Activated CD4-positive, alpha-beta memory T cell treated with anti-CD3 and anti-CD28 coated beads for 36 hours (primary cell): Measurements from ENCODE around the gene GXYLT2. TPM values are rescaled to one million over a fixed set of nuclear protein-coding genes. Genes with fewer than 3 reads are reported as not detected.

ENCODE experiments used
- CTCF ChIA-PET: fragments of 350-600 bp; sonication (Branson Sonifier 250); formaldehyde crosslinking; loops from one replicate; lab custom pipeline; 2021; ENCODE audit warnings: antibody characterized with exemption, inconsistent platforms; lab: Charles Lee
- POLR2A ChIA-PET: fragments of 350-600 bp; sonication (Branson Sonifier 250); formaldehyde crosslinking; loops from one replicate; lab custom pipeline; 2021; ENCODE audit warnings: antibody characterized with exemption; lab: Charles Lee
- DNase-seq: peaks from one replicate; pipeline ENCODE4 v3.0.0-alpha.2; 2020
- H3K27ac Mint-ChIP-seq: one replicate; pipeline ENCODE4 v1.8.0; 2021; ENCODE audit warnings: mixed read lengths
- H3K27me3 Mint-ChIP-seq: one replicate; pipeline ENCODE4 v1.8.0; 2021; ENCODE audit warnings: mixed read lengths
- H3K36me3 Mint-ChIP-seq: one replicate; pipeline ENCODE4 v1.8.0; 2021; ENCODE audit warnings: mixed read lengths
- H3K4me1 Mint-ChIP-seq: one replicate; pipeline ENCODE4 v1.8.0; 2021; ENCODE audit warnings: low read depth, mixed read lengths
- H3K4me3 Mint-ChIP-seq: one replicate; pipeline ENCODE4 v1.8.0; 2021; ENCODE audit warnings: mild to moderate bottlenecking, mixed read lengths
- H3K9me3 Mint-ChIP-seq: one replicate; pipeline ENCODE4 v1.8.0; 2021; ENCODE audit warnings: mixed read lengths
- intact Hi-C: fragments of 100-400 bp; cut with micrococcal nuclease; formaldehyde crosslinking; loops from one replicate; pipeline ENCODE4 v1.15.1; 2023
- total RNA-seq, 2 experiments: library from RNA; stranded (reverse); gene quantifications; one replicate each; pipeline ENCODE4 v1.2.3, GENCODE V29; 2021

GXYLT2 gene
- total RNA-seq, 2 experiments from 2014 or later = not detected

- Mint-ChIP-seq H3K27me3 (peaks cover 37% of the 10 kb centered on the region), H3K4me3 (no peak overlapping the region), H3K27ac (no peak overlapping the region), H3K9me3 (no peaks in the 10 kb centered on the region), H3K36me3 (no peaks in the 10 kb centered on the region), H3K4me1 (no peaks in the 10 kb centered on the region)
- DNase-seq = no peak
- POLR2A ChIA-PET = no interaction called here
- CTCF ChIA-PET = interaction anchor here (0.6 kb wide), 1 partner anchor 191 kb away, joined by 3 read pairs; no protein-coding TSS in a partner anchor
- intact Hi-C loops = no loop called here
These were observed 7.2 kb downstream of the GXYLT2 start for GRCh38 chr3:72894976-72895552.

DNA sequence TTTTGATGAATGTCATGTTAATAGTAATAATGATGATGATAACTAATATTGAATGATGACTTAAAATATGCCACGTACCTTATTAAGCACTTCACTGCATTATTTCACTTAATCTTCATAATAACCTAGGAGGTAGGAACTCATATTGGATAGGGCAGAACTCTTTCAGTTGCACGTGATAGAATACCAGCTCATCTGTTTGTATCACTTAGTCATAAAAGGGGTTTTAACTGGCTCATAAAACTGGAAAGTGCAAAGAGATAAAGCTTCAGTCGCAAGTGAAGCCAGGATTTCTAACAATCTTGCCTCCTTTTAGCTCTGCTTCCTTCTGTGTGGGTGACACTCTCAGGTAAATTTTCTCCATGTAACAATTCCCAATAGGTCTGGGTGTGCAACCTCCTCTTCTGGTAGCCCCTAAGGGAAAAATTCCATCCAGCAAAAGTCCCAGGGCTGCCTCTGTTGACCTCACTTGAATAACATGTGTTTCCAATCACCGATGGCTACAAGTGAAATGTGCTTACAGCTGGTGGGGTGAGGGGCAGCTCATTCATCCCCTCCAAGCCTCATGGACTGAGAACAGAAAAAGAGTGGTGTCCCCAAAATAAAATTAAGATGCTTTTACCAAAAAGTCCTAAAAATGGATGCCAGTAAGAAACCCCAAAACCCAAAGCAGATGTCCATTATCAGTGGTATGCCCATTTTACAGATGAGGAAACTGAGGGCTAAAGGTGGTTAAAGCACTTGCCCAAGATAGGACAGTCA is 9.3 kb downstream of the GXYLT2 start:
- H3K9me3 Mint-ChIP-seq = no peaks in the 10 kb centered on the region
- peaks cover 24% of the 10 kb centered on the region for H3K27me3 Mint-ChIP-seq
- no peaks in the 10 kb centered on the region for H3K36me3 Mint-ChIP-seq
- CTCF ChIA-PET = interaction anchor here (1.4 to 1.6 kb wide), 2 partner anchors 9 to 188 kb away, joined by 3 read pairs; partner anchors contain the start of gene GXYLT2
- no peaks in the 10 kb centered on the region for H3K4me1 Mint-ChIP-seq
- POLR2A ChIA-PET = no interaction called here
- no peak overlapping the region for H3K27ac Mint-ChIP-seq
- no peak for DNase-seq
- intact Hi-C loops = no loop called here
- H3K4me3 Mint-ChIP-seq = no peak overlapping the region

GRCh38 chr3:72897758-72898007 is 9.8 kb downstream of the GXYLT2 start:
- peaks cover 24% of the 10 kb centered on the region for H3K27me3 Mint-ChIP-seq
- H3K4me1 Mint-ChIP-seq = no peaks in the 10 kb centered on the region
- CTCF ChIA-PET = no interaction called here
- no peaks in the 10 kb centered on the region for H3K36me3 Mint-ChIP-seq
- no peak overlapping the region for H3K4me3 Mint-ChIP-seq
- POLR2A ChIA-PET = no interaction called here
- H3K9me3 Mint-ChIP-seq = no peaks in the 10 kb centered on the region
- no peak for DNase-seq
- intact Hi-C loops = no loop called here
- H3K27ac Mint-ChIP-seq = no peak overlapping the region

GRCh38 chr3:72899349-72899765 is 11.5 kb downstream of the GXYLT2 start:
- peaks cover 17% of the 10 kb centered on the region for H3K27me3 Mint-ChIP-seq
- no peak overlapping the region for H3K27ac Mint-ChIP-seq
- no peaks in the 10 kb centered on the region for H3K36me3 Mint-ChIP-seq
- ChIA-PET POLR2A (no interaction called here), CTCF (no interaction called here)
- H3K4me3 Mint-ChIP-seq = no peak overlapping the region
- H3K4me1 Mint-ChIP-seq = no peaks in the 10 kb centered on the region
- no peaks in the 10 kb centered on the region for H3K9me3 Mint-ChIP-seq
- intact Hi-C loops = no loop called here
- DNase-seq = no peak

- POLR2A ChIA-PET = no interaction called here
- intact Hi-C loops = no loop called here
- H3K36me3 Mint-ChIP-seq = no peaks in the 10 kb centered on the region
These were observed 12.2 kb downstream of the GXYLT2 start for GRCh38 chr3:72900048-72900447.

GRCh38 chr3:72901840-72902239 is 14.0 kb downstream of the GXYLT2 start:
- Mint-ChIP-seq H3K36me3 (no peaks in the 10 kb centered on the region), H3K4me3 (no peak overlapping the region), H3K27me3 (peaks cover 11% of the 10 kb centered on the region), H3K9me3 (no peaks in the 10 kb centered on the region), H3K27ac (no peak overlapping the region), H3K4me1 (no peaks in the 10 kb centered on the region)
- DNase-seq = no peak
- ChIA-PET POLR2A (interaction anchor here (1.2 kb wide), 1 partner anchor 12 kb away, joined by 3 read pairs; no protein-coding TSS in a partner anchor), CTCF (no interaction called here)
- intact Hi-C loops = no loop called here

More at GRCh38 chr3:72900048-72900447, 12.2 kb downstream of the GXYLT2 start:
- no peak for DNase-seq
- Mint-ChIP-seq H3K4me3 (no peak overlapping the region), H3K27ac (no peak overlapping the region), H3K4me1 (no peaks in the 10 kb centered on the region), H3K9me3 (no peaks in the 10 kb centered on the region), H3K27me3 (peaks cover 17% of the 10 kb centered on the region)
- CTCF ChIA-PET = no interaction called here

DNA sequence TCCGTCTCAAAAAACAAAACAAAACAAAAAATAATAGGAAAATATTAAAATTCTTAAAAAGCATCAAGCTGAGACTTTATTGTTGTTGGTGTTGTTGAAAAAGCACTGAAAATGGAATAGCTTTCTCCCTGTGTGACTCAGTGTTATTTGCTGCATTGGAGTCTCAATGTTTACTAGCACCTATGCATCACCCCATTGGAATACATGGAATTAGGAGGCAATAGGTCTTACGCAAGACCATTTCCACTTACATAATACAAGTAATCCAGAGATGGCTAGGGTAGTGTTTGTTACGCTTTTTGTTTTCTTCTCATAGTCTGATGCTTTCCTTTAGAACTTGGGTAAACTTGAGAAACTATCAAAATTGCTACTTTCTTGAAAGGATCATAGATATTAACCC is 15.2 kb downstream of the GXYLT2 start:
- CTCF ChIA-PET = interaction anchor here (0.6 kb wide), 1 partner anchor 13 kb away, joined by 3 read pairs; no protein-coding TSS in a partner anchor
- intact Hi-C loops = no loop called here
- POLR2A ChIA-PET = interaction anchor here (1.2 kb wide), 1 partner anchor 11 kb away, joined by 3 read pairs; no protein-coding TSS in a partner anchor
- no peak for DNase-seq
- Mint-ChIP-seq H3K27me3 (peaks cover 9% of the 10 kb centered on the region), H3K36me3 (no peaks in the 10 kb centered on the region), H3K4me1 (no peaks in the 10 kb centered on the region), H3K9me3 (no peaks in the 10 kb centered on the region), H3K27ac (no peak overlapping the region), H3K4me3 (no peak overlapping the region)

- DNase-seq = no peak
- no peaks in the 10 kb centered on the region for H3K36me3 Mint-ChIP-seq
- H3K27ac Mint-ChIP-seq = no peak overlapping the region
- ChIA-PET POLR2A (no interaction called here), CTCF (no interaction called here)
- no peaks in the 10 kb centered on the region for H3K9me3 Mint-ChIP-seq
- intact Hi-C loops = no loop called here
- H3K27me3 Mint-ChIP-seq = peaks cover 6% of the 10 kb centered on the region
- H3K4me1 Mint-ChIP-seq = no peaks in the 10 kb centered on the region
- H3K4me3 Mint-ChIP-seq = no peak overlapping the region
These were observed 16.3 kb downstream of the GXYLT2 start for GRCh38 chr3:72904163-72904562.

- Mint-ChIP-seq H3K27me3 (peaks cover 4% of the 10 kb centered on the region), H3K27ac (no peak overlapping the region), H3K4me3 (no peak overlapping the region), H3K36me3 (no peaks in the 10 kb centered on the region), H3K9me3 (no peaks in the 10 kb centered on the region), H3K4me1 (no peaks in the 10 kb centered on the region)
- DNase-seq = no peak
- CTCF ChIA-PET = no interaction called here
- intact Hi-C loops = no loop called here
- POLR2A ChIA-PET = no interaction called here
These were observed 18.3 kb downstream of the GXYLT2 start for GRCh38 chr3:72906154-72906553.

- CTCF ChIA-PET = interaction anchor here (0.6 kb wide), 1 partner anchor 179 kb away, joined by 3 read pairs; no protein-coding TSS in a partner anchor
- Mint-ChIP-seq H3K27ac (no peak overlapping the region), H3K4me3 (no peak overlapping the region), H3K36me3 (no peaks in the 10 kb centered on the region), H3K27me3 (peaks cover 3% of the 10 kb centered on the region), H3K4me1 (no peaks in the 10 kb centered on the region), H3K9me3 (no peaks in the 10 kb centered on the region)
- intact Hi-C loops = no loop called here
- POLR2A ChIA-PET = no interaction called here
- DNase-seq = no peak
These were observed 19.4 kb downstream of the GXYLT2 start for GRCh38 chr3:72907131-72907711.

DNA sequence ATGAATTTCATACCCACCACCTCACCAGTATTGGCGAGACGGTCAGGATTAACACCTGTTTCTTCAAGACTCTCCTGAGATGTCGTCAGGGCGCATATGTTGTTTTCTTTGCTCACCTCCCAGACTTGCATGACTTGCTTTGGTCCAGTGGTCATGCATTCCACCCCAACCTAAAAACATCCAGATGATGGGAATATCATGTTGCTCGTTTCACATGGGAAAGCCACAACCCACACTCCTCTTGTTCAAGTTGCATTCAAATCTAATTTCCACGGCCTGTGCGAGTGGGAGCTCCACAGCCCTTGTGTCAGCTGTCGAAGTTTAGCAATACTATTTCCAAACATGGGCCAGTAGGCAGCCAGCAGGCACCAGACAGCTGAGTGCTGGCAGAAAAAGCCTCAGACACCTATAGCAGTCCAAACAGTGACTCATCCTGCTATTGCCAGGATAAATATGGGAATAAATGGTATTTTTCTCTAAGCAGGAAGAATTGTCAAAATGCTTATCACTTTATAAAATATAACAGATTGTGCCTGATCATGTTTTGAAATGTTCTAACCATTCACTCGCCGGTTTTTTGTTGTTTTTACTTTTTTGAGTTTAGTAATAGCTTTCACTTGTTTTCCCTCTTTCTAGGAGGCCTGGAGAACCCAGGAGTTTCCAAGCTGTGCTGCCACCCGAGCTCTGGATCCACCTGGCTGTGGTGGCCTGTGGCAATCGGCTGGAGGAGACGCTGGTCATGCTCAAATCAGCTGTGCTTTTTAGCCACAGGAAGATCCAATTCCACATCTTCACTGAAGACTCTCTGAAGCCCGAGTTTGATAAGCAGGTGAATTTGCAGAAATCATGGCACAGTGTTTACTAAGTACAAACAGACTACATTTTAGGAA is 20.1 kb downstream of the GXYLT2 start:
- Mint-ChIP-seq H3K36me3 (no peaks in the 10 kb centered on the region), H3K27ac (no peak overlapping the region), H3K4me1 (no peaks in the 10 kb centered on the region), H3K4me3 (no peak overlapping the region), H3K27me3 (peaks cover 3% of the 10 kb centered on the region), H3K9me3 (no peaks in the 10 kb centered on the region)
- CTCF ChIA-PET = interaction anchor here (0.6 kb wide), 1 partner anchor 178 kb away, joined by 3 read pairs; no protein-coding TSS in a partner anchor
- no peak for DNase-seq
- intact Hi-C loops = no loop called here
- POLR2A ChIA-PET = no interaction called here

- Mint-ChIP-seq H3K36me3 (no peaks in the 10 kb centered on the region), H3K9me3 (no peaks in the 10 kb centered on the region), H3K27me3 (no peaks in the 10 kb centered on the region), H3K4me1 (no peaks in the 10 kb centered on the region), H3K27ac (no peak overlapping the region), H3K4me3 (no peak overlapping the region)
- intact Hi-C loops = no loop called here
- CTCF ChIA-PET = interaction anchor here (1.0 kb wide), 1 partner anchor 176 kb away, joined by 3 read pairs; no protein-coding TSS in a partner anchor
- POLR2A ChIA-PET = no interaction called here
- DNase-seq = no peak
These were observed 21.7 kb downstream of the GXYLT2 start for GRCh38 chr3:72909591-72909990.
